H1 (cell line): ENCODE results near the gene IQCH. TPM values are rescaled to one million over a fixed set of nuclear protein-coding genes. Genes with fewer than 3 reads are reported as not detected.

Experiments
- CHD2 ChIP-seq: IDR thresholded peaks from 2 replicates; pipeline ENCODE4 v1.6.1; 2012; ENCODE audit warnings: low read length, improper control_type of control experiment
- CREB1 ChIP-seq: IDR thresholded peaks from 2 replicates; pipeline ENCODE4 v1.6.1; 2012; ENCODE audit warnings: inconsistent platforms
- CTCF ChIP-seq, 3 experiments: IDR thresholded peaks; 1 replicate in 2 of 3; 2 replicates in 1 of 3; pipeline versions ENCODE4 v1.5.1 to v1.6.1; 2011; ENCODE audit warnings: low read length in 3 of 3, mild to moderate bottlenecking in 3 of 3, inconsistent platforms in 2 of 3, low read depth in 1 of 3, moderate library complexity in 1 of 3; ENCODE audit not compliant: insufficient read depth in 1 of 3; ENCODE audit errors: control extremely low read depth in 1 of 3
- HDAC2 ChIP-seq, 2 experiments: fragments of 300-600 bp in 1 of 2; sonication (generic) in 1 of 2; IDR thresholded peaks; 2 replicates each; pipeline ENCODE4 v1.6.1; 2011 to 2012; ENCODE audit warnings: low read depth in 2 of 2, low read length in 2 of 2, mild to moderate bottlenecking in 2 of 2, moderate library complexity in 2 of 2, borderline replicate concordance in 1 of 2, inconsistent platforms in 1 of 2
- POLR2A ChIP-seq, 2 experiments: IDR thresholded peaks; 1 replicate in 1 of 2; 2 replicates in 1 of 2; pipeline ENCODE4 v1.6.1; 2011; ENCODE audit warnings: low read depth in 2 of 2, low read length in 2 of 2, mild to moderate bottlenecking in 2 of 2; ENCODE audit errors: control extremely low read depth in 1 of 2
- RAD21 ChIP-seq, 2 experiments: IDR thresholded peaks in 1 of 2; conservative IDR thresholded peaks in 1 of 2; 2 replicates each; pipeline ENCODE4 v1.6.1; 2011; ENCODE audit warnings: low read depth in 2 of 2, low read length in 2 of 2, improper control_type of control experiment in 1 of 2, inconsistent platforms in 1 of 2, mild to moderate bottlenecking in 1 of 2, moderate library complexity in 1 of 2
- SIRT6 ChIP-seq: IDR thresholded peaks from one replicate; pipeline ENCODE4 v1.7.1; 2012; ENCODE audit warnings: low read length, inconsistent platforms
- SIX5 ChIP-seq: IDR thresholded peaks from 2 replicates; pipeline ENCODE4 v1.6.1; 2011; ENCODE audit warnings: mild to moderate bottlenecking, low read depth, low read length
- polyA plus RNA-seq, 7 experiments: library from polyadenylated mRNA; depleted of rRNA in 3 of 7; stranded (reverse) in 5 of 7; unstranded in 2 of 7; fragments of >200 nt in 5 of 7; fragments of 200-250 nt in 2 of 7; gene quantifications; 1 replicate in 5 of 7; 2 replicates in 1 of 7; 4 replicates in 1 of 7; pipeline versions ENCODE4 v1.2.1 to v1.2.3, GENCODE V29; 2011 to 2013; ENCODE audit warnings: missing spikeins in 2 of 7, mixed read lengths in 2 of 7
- total RNA-seq: library from RNA; stranded (reverse); fragmentation: NEBNext Ultra II Directional; extraction: Animal tissue kit (Norgen Biotek cat#: 25700); gene quantifications from 2 replicates; pipeline ENCODE4 v1.2.1, GENCODE V29; 2021

The IQCH gene
- total and polyA plus RNA-seq, 2 of the 8 experiments (the other 6 are each of a cell fraction or from before 2014, with no cell fraction given), result 0.60 to 1.9 TPM

GRCh38 chr15:67512140-67512539 is 257.6 kb downstream of the IQCH start (continued):
- TF ChIP-seq CTCF (IDR thresholded peaks at IDR 0.05; ENCODE audit: control extremely low read depth in 1 of 3, insufficient read depth in 1 of 3, low read depth in 1 of 3, low read length in 3 of 3), result no peak
- TF ChIP-seq CHD2, result no peak
- no peak for TF ChIP-seq SIX5
- no peak for TF ChIP-seq SIRT6
- TF ChIP-seq HDAC2 (IDR thresholded peaks at IDR 0.05; ENCODE audit: borderline replicate concordance in 1 of 2, low read depth in 2 of 2, low read length in 2 of 2), result no peak
- TF ChIP-seq CREB1, result no peak
- no peak for TF ChIP-seq RAD21 (IDR thresholded peaks at IDR 0.05 in 1 of 2, conservative IDR thresholded peaks at IDR 0.05 in 1 of 2; ENCODE audit: low read depth in 2 of 2, low read length in 2 of 2)
- TF ChIP-seq POLR2A (IDR thresholded peaks at IDR 0.05; ENCODE audit: control extremely low read depth in 1 of 2, low read depth in 2 of 2, low read length in 2 of 2), result no peak
- TF ChIP-seq, all 59 proteins: peak for 0
